ENCODE data around the gene TMEM40. TPM values are rescaled to one million over a fixed set of nuclear protein-coding genes. Genes with fewer than 3 reads are reported as not detected.
"Not testable (repeated sequence)": the region's sequence is repeated elsewhere in the genome, so short reads cannot be mapped to it uniquely, and the experiment has no call there.

Gene TMEM40
- total RNA-seq, 1 experiment from 2014 or later, result not detected

DNA sequence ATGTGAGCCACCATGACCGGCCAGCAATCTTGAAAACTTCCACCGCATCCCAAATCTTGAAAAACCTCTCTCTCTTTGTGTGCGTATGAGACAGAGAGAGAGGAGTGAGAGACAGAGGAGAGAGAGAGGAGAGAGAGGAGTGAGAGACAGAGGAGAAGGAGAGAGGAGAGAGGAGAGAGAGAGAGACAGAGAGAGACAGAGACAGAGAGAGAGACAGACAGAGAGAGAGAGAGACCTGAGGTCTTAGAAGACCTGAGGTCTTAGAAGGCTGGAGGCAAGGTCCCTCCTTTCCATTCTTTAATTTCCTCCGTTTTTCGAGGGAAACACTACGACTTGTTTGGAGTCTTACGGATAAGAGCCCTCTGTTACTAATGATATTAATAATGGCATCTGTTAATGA lies 39.5 kb downstream of the TMEM40 start:
- DNase-seq (ENCODE audit: low read depth), result no peak

DNA sequence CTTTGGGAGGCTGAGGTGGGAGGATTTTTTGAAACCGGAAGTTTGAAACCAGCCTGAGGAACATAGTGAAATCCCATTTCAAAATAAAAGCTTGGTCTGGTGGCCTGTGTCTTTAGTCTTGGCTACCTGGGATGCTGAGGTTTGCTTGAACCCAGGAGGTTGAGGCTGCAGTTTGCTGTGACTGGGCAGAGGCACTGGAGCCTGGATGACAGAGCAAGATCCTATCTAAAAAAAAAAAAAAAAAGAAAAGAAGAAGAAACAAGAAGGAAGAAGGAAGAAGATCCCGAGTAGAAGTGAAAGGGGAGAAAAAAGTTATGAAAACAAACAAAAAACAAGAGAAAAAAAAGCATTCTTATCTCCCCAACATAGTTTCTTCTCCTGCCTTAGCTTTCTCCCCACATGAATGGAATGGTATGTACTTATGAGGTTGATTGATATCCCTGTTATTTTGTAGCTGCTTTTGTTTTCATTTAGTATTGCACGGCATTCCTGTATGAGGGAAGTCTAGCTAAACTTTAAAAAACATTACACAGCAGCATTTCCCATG lies 42.4 kb downstream of the TMEM40 start:
- no peak for DNase-seq (ENCODE audit: low read depth)

GRCh38 chr3:12714278-12714677 lies 44.8 kb downstream of the TMEM40 start:
- no peak for DNase-seq (ENCODE audit: low read depth)

DNA sequence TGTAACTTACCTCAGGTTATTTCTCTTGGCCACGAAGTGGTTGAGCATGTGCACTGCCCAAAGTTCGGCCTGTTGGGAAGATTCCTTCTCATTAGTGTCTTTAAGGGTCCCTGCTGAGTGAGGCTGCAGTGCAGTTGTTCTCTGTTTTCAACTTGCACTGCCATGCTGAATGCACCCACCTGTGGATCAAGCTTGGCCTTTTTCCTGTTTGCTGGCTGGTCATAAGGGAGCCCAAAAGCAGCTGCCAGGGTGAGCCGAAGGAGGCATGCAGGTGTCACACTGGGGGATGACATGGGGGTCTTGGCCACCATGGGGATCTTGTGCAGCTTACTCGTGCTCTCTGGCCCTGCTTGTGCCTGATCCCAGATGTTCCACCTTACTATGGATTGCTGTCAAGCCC lies 49.0 kb downstream of the TMEM40 start:
- DNase-seq (ENCODE audit: low read depth), result no peak

- DNase-seq (ENCODE audit: low read depth), result no peak
These were observed 49.7 kb downstream of the TMEM40 start for GRCh38 chr3:12709334-12709733.

DNA sequence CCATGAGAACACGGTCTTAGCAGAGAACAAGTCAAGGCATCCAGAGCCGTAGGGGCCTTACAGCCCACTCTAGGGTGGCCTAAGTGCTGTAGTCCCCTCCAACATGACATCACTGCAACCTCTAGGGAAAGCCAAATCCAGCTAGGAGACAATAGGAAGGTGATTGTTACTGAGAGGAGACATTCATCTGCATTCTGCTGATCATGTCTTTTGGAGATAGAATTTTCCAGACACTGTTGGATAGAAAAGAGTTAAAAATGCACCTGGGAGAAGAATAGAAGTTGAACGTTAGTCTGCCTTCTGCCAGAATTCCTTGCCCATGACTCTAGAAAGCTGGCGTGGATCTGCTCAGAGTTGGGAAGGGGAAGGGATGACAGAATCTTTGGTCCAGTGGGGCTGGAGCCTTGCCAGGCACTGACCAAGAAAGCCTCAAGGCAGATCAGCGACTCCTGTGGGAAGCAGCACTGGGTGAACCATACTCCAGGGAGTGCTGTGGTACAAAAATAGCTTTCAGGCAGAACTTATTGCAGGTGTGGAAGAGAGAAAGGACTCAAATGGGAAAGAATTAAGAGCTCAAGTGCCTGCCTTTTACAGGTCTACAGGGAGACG lies 50.4 kb downstream of the TMEM40 start:
- DNase-seq (ENCODE audit: low read depth), result peak; percentile 75

DNA sequence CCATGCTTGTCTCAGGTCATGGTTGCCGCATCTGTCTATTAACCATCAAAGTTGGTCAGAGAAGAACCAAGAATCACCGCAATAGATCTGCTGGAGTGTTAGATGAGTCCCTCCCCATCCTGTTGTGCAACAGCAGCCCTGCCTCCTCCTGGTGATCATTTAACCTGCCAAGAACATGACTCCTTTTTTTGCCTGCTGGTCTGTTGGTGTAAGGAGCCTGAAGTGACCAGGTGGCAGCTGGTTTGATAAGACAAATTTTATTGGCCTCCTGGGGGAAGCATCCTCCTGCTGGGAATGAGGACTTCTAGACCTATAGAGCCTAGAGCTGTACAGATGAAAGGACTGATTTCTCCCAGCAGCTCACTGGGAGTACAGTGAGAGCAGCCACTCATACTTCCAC lies 51.6 kb downstream of the TMEM40 start:
- DNase-seq (ENCODE audit: low read depth), result no peak

GRCh38 chr3:12706504-12707253 lies 52.4 kb downstream of the TMEM40 start:
- DNase-seq (ENCODE audit: low read depth), result peak; percentile 77

GRCh38 chr3:12705981-12706380 lies 53.1 kb downstream of the TMEM40 start:
- DNase-seq (ENCODE audit: low read depth), result peak; percentile 49

- DNase-seq (ENCODE audit: low read depth), result no peak
These were observed 53.6 kb downstream of the TMEM40 start for GRCh38 chr3:12705374-12705926.

- no peak for DNase-seq (ENCODE audit: low read depth)
These were observed 56.6 kb downstream of the TMEM40 start for GRCh38 chr3:12702501-12702900.

DNA sequence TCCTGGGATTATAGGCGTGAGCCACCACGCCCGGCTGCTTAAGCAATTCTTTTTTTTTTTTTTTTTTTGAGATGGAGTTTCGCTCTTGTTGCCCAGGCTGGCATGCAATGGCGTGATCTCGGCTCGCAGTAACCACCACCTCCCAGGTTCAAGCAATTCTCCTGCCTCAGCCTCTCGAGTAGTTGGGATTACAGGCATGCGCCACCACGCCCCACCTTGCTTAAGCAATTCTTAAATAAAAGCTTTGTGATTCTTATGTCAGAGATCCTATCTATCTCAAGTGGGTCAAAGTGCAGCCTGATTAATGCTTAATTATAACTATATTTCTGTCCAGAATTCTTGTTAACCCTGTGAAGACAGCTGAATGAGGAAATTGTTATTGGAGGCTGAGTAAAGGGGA lies 57.5 kb downstream of the TMEM40 start:
- not testable (repeated sequence) for DNase-seq (ENCODE audit: low read depth)

DNA sequence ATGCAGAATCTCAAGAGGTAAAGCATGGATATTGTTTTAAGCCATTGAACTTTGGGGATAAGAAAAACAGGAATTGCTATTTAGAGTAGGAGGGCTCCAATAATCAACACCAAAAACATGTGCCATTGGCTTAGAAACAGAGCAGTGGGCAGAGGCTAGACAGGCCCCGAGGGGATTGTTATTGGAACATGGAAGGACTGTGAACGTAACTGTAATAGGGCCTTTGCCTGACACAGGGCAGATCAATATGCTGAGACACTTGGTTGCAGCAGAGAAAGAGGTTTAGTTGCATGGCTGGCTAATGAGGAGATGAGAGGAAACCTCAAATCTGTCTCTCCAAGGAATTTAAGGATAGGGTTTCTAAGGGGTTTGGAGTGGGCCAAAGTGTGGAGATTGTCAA lies 58.3 kb downstream of the TMEM40 start:
- no peak for DNase-seq (ENCODE audit: low read depth)

DNA sequence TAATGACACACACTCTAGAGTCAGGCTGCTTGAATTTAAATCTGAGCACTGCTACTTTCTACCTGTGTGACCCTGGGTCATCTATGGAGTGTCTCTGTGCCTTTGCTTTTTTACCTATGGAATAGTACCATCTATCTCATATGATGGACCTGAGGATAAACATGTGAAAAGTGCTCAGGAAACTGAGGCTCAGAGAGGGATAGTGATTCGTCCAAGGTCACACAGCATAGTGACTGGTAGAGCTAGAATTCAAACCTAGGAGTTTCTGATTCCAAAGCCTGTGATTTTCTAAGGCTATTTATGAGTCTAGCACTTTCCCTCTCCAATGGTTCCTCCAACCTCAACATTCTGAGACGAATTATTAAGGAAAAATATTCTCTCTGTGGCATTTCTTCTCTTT lies 63.1 kb downstream of the TMEM40 start:
- DNase-seq (ENCODE audit: low read depth), result no peak

GRCh38 chr3:12695112-12695511 lies 63.9 kb downstream of the TMEM40 start:
- no peak for DNase-seq (ENCODE audit: low read depth)

DNA sequence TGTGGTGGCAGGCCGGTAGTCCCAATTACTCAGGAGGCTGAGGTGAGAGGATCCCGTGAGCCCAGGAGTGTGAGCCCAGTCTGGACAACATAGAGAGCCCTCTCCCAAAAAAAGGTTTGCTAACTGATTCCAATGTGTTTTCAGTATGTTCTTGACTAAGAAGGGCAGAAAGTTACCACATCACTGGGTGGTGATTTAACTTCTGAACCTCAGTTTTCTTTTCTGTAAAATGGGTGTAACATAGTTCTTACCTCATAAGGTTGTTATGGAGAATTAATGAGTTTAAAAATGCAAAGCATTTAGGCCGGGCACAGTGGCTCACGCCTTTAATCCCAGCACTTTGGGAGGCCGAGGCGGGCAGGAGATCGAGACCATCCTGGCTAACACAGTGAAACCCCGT lies 66.6 kb downstream of the TMEM40 start:
- DNase-seq (ENCODE audit: low read depth), result no peak

- DNase-seq (ENCODE audit: low read depth), result no peak
These were observed 68.9 kb downstream of the TMEM40 start for GRCh38 chr3:12689997-12690711.

GRCh38 chr3:12687948-12688347 lies 71.1 kb downstream of the TMEM40 start:
- DNase-seq (ENCODE audit: low read depth), result no peak

DNA sequence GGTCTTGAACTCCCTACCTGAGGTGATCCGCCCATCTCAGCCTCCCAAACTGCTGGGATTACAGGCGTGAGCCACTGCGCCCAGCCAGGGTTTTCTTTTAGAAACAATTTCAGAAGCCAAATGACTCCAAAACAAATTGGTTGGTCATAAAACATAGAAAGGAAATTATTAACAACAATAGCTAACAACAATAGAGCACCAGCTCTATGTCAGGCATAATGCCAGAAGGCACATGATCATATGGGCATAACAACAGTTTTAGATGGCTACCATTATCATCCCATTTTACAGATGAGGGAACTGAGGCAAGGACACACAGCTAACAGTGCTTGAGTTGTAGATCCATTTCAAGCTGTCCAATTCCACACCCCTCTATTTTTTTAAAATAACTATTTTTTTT lies 73.0 kb downstream of the TMEM40 start:
- no peak for DNase-seq (ENCODE audit: low read depth)

Measured in LHCN-M2 (cell line).